CD4-positive, alpha-beta T cell treated with Interleukin-1 beta for 1 hour (primary cell): ENCODE results near the gene GHRHR.

ENCODE experiments used
- DNase-seq, 2 donors: peaks; one replicate each; pipeline ENCODE4 v3.0.0-alpha.2; 2020 to 2022

The GHRHR gene

DNA sequence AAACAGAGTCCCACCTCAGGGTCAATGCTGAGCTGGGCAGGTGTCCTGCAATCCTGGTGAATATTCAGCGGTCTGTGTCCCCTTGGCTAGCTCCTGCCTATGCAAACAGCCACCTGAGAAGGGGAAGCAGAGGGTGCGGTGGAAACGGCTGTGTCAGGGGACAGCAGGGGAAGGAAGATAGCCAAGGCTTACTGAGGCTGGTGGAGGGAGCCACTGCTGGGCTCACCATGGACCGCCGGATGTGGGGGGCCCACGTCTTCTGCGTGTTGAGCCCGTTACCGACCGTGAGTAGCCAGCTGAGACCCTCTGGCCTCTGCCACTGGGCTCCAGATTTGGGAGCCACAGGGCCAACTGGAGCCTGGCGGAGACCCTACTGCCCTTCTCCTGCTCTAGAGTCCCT lies at the start of gene GHRHR:
Gene GHRHR (plus strand): TSS at position 112 of the 400 bp plus-strand sequence. CDS start 116 bp downstream, at position 228.
- no peak for DNase-seq

DNA sequence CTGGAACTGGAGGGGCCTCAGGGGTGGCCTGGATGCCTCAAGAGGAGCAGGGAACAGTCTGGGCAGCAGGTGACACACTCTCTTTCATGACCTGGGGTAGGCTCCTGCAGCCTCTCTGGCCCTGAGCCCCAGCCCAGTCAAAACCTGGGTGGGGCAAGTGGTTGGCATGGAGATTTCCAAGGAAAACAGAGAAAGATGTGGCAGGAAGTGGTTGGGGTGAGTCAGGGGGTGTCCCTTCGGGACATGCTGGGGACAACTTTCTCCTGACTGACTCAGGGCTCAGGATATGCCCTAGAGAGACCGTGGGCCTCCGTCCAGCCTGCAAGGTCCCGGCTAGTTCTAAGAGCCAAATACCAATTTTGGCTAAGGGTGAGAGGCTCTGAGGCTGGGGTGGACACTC lies 49.2 kb upstream of the GHRHR start:
- DNase-seq, result no peak

DNA sequence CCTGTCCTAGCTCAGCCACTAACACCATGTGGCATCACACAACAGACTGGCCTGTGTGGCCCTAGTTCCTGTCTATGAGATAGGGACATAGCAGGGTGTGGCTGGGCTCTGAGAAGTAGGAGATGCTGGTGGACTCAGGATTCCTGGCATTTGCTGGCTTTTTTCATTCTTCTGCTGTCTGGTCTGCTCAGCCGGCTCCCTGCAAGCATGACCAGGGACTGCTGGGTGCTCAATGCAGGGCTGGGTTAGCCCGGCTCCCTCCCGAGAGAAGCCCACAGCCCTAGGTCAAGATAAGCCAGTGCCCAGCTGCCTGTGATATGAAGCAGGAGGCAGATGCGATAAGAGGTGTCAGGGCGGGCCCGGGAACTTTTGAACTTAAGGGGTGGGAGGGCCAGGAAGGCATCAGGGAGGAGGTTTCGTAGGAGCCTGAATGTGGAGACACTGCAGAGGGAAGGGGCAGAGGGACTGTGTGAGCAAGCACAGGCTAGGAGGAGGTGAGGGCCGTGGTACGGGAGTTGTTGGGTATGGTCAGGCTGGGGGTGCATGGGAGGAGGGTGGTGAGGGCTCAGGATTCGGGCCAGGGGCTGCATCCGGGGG lies 48.6 kb upstream of the GHRHR start:
- DNase-seq, result no peak

DNA sequence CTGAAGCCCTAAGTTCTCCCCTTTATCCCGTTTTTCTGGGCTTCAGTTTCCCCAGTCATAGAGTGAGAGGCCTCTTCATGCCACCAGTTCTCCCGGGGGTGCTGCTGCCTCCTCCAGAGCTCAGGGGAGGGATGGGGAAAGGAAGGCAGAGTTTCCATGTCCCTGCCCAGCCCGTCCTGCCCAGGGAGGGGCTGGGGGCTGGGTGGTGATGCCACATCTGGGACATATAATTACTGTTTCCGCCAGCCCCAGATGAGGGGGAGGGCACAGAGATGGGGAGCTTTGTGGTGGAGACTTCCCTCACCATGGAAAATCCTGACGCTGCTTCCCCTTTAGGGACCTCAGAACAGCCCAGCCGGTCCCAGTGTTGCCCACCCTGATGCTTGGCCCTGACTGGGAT lies 48.0 kb upstream of the GHRHR start:
- DNase-seq, result no peak

DNA sequence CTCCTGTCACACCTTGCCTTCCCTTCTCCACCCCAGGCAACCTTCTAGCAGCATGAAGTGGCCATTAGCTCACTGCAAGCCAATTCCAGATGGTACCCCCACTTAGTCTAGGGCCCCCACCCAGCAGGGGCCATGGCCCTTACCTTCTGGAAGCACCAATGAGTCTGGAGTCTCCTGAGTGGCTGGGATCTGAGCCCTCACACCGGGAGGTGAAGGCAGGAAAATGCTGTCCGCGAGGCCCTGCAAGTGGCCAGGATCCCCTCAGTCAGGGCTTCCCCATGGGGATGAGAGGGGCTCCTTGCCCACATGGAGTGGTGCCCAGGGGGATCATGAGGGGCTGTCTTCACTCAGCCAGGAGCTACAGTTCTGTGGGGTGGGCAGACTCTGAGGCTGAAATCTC lies 47.5 kb upstream of the GHRHR start:
- DNase-seq, result no peak

DNA sequence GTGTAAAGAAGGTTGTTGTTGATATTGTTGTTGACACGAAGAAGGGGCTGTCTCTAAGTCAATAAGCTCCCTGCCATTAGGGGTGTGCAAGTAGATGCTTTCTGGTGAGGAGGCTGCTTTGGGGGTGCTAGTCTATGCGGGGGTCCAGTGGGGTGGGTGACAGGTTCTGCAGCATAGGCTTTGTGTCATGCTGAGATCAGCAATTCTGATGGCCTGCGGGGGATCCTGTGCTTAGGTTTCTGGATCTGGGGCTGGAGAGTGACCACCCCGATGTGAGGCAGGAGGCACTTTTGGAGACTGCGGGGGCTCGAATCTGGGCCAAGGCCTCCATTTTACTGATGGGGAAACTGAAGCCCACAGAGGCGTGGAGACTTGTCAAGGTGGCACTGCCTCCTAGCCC lies 47.0 kb upstream of the GHRHR start:
- no peak for DNase-seq

DNA sequence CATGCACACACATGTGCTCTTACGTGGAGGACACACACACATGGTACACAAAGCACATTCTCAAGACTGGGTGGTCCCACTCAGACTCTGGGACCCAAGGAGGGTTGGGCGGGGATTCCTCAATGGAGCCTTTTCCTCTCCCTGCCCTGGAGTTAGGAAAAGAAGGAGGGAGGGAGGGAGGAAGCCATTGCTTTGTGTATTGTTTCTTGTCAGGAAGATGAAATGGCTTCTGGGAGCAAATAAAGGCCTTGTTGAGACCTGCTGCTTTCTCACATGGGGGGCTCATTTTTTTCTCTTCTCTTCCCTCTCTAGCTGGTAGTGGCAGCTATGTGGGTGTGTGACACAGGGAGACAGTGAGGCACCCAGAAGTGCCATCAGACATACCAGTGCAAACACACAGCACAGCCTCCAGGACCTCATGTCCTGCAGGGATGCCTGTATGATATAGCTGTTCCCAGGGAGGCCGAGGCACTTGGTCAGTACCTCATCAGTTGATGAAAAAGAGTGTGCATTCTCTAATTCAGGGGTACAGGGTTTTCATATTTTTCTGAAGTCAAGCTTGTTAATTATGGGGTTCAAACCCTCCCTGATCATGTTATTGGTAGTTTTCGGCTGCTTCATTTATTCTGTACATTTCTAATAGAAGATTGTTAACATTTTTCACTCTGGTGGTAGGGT lies 46.4 kb upstream of the GHRHR start:
- DNase-seq, result no peak

DNA sequence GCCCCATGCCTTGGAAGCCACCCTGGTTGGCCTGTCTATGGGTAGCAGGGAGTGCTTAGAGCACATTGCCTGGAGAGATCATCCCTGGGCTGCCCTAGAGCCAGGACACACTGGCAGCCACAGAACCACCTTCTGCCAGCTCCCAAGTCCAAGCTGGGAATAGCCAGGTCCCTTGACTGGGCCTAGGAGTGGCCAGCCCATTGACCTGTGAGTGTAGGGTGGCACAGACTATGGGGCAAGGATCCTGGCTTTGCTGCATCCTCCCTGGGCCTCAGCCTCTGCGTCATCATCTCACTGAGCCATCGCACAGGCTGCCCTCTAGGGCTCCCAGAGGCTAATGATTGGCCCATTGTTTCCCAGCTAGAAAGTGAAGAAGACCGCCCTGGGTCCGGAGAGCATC lies 45.1 kb upstream of the GHRHR start:
- DNase-seq, result no peak

DNA sequence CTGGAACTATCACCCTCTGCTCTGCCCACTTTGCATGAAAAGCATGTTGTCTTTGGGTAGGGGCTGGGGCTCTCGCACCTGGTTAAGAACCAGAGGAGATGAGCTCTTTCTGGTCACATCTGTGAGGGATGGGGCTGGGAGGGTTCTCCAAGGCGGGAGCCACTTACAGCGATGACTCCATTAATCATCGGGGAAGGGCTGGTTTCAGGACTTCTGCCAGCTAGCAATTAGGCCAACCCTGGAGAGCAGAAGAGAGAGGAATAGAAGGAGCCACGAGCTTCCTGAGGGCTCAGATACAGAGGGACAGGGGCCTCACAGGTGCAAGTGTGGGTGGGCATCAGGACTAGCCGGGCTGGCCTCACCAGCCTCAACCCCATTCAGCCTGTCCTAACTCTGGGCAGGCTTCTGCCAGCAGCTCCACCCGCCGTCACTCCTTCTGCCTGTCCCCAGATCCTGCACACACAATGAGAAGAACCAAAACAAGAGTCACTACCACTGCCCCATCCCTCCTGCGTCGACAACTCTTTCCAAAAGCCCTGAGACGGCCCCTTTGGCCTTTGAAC lies 43.7 kb upstream of the GHRHR start:
- no peak for DNase-seq

DNA sequence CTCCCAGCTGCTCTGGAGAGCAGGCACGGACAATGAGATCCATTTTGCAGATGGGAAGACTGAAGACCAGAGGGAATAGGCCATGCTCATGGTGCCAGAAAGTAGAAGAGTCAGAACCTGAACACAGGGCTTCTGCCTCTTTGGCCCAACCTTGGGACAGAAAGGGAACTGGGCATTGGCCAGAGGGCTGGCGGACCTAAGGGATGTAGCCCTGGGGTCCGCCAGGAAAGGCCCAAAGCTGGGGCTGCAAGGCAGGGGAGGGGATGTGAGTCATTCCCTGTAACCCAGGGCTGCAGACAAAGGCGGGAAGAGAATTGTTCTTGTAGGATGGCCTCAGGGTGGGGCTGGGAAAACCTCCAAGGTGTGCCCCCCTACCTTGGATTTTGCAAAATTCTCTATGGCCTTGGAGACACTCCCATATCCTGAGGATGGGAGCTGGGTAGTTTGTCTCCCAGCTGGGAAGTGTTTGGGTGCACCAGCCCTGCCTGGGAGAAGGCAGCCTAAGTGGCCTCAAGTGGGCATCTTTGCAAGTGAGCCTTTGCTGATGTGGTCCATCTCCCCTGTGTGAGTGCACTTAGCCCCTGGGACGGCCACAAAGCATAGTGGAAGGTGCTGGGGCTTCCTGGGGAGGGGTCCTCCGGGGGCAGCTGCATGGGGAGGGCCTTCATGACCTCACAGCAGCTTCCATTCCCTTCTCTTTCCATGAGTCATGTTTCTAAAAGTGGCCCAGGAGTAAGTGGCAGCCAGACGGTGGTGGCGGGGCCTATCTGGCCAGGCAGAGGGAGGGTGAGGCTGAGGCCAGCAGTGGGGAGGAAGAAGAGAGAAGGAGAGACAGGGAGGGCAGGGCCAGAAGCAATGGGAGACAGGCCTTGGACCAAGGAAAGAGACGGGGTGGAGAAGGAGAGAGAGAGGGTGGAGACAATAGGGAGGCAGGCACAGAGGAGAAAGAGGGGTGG lies 42.9 kb upstream of the GHRHR start:
- no peak for DNase-seq

DNA sequence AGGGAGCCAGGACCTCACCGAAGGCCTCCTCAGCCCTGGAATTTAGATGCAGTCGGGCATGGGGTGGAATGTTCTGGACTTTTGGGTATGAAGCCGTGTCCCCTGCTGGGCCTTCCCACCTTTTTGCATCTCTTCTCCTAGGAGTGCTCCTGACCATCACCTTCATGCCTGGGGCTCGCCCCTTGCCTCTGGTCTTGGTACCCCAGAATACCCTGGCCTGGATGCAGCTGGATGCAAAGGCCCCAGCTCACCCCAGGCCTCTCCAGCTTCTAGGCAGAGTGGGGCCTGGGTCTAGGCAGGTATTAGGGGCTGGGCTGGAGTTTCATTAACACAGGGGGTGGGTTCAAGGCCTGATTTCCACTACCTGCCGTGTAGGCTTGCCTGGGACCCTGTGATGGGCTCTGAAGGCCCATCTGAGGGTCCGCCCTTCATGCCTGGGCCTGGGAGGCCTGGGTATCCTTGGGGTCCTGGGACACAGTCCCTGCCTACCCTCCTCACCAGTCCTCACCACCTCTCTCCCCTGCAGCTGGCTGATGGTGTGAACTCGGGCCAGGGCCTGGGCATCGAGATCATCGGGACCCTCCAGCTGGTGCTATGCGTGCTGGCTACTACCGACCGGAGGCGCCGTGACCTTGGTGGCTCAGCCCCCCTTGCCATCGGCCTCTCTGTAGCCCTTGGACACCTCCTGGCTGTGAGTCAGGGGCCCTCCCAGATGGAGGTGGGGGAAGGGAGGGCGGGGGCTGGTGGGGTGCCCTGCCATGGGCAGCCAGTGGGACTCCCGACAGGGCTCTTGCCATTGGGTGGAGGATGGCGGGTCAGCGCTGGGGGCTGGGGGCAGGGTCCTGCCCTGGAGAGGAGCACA lies 42.0 kb upstream of the GHRHR start:
- no peak for DNase-seq

DNA sequence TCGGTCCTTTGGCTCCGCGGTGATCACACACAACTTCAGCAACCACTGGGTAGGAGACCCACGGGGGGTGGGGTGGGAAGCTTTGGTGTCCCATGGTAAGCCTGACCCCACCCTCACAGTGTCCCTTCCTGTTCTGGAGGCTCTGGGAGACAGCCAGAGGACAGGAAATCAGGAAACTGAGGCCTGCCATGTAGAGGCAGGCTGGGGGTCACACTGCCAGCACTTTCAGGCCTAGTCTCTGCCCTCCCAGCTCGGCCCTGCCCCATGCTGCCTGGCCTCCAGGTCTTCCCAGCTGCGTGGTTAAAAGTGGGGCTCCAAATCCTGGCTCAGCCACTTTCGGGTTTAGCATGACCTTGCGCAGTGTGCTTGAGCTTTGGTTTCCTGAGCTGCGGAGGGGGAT lies 41.2 kb upstream of the GHRHR start:
- no peak for DNase-seq

DNA sequence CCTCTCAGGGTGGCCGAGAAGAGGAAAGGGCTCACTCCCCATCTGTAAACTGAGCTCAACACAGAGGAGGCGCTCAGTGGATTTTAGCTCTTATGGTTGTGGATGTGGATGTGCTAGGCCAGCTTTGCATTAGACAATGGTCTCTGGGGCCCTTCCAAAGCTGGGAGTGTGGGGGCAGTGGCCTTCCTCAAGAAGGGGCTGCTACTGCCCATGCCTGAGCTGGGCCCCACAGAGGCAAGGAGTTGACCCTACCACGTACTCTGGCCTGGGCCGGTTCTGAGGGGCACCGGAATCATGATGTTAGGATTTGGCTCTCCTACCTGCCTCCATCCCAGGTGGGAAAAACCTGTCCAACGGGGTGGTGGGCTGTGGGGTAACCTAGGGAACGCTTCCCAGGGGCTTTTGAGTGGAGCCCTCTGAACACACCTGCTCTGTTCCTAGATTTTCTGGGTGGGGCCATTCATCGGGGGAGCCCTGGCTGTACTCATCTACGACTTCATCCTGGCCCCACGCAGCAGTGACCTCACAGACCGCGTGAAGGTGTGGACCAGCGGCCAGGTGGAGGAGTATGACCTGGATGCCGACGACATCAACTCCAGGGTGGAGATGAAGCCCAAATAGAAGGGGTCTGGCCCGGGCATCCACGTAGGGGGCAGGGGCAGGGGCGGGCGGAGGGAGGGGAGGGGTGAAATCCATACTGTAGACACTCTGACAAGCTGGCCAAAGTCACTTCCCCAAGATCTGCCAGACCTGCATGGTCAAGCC lies 40.6 kb upstream of the GHRHR start:
- DNase-seq, result no peak

DNA sequence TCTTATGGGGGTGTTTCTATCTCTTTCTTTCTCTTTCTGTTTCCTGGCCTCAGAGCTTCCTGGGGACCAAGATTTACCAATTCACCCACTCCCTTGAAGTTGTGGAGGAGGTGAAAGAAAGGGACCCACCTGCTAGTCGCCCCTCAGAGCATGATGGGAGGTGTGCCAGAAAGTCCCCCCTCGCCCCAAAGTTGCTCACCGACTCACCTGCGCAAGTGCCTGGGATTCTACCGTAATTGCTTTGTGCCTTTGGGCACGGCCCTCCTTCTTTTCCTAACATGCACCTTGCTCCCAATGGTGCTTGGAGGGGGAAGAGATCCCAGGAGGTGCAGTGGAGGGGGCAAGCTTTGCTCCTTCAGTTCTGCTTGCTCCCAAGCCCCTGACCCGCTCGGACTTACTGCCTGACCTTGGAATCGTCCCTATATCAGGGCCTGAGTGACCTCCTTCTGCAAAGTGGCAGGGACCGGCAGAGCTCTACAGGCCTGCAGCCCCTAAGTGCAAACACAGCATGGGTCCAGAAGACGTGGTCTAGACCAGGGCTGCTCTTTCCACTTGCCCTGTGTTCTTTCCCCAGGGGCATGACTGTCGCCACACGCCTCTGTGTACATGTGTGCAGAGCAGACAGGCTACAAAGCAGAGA lies 39.9 kb upstream of the GHRHR start:
- DNase-seq, result no peak

DNA sequence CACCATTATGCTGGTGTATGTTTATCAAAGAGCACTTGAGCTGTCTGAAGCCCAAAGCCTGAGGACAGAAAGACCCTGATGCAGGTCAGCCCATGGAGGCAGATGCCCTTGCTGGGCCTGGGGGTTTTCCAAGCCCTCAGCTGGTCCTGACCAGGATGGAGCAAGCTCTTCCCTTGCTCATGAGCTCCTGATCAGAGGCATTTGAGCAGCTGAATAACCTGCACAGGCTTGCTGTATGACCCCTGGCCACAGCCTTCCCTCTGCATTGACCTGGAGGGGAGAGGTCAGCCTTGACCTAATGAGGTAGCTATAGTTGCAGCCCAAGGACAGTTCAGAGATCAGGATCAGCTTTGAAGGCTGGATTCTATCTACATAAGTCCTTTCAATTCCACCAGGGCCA lies 39.1 kb upstream of the GHRHR start:
- DNase-seq, result no peak

DNA sequence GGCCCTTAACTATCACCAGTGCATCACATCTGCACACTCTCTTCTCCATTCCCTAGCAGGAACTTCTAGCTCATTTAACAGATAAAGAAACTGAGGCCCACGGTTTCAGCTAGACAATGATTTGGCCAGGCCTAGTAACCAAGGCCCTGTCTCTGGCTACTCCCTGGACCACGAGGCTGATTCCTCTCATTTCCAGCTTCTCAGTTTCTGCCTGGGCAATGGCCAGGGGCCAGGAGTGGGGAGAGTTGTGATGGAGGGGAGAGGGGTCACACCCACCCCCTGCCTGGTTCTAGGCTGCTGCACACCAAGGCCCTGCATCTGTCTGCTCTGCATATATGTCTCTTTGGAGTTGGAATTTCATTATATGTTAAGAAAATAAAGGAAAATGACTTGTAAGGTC lies 38.6 kb upstream of the GHRHR start:
- no peak for DNase-seq

DNA sequence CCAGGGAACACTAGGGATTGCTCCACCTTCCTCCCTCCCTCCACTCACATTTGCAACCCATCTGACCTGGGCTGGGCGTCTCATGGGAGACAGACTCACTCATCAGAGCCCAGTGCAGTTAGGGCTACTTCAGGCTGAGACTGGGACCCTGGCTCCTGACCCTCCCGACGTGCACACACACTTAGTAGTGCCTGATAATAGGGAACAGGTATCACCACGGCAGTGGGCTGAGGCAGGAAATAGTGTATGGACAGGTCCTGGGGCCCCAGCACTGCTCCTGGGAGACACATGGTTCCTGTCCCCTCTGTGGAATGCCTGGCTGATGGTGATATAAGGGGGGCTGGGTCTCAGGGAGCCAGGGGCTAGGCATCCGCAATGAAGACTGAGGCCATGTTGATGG lies 37.8 kb upstream of the GHRHR start:
- DNase-seq, result no peak

DNA sequence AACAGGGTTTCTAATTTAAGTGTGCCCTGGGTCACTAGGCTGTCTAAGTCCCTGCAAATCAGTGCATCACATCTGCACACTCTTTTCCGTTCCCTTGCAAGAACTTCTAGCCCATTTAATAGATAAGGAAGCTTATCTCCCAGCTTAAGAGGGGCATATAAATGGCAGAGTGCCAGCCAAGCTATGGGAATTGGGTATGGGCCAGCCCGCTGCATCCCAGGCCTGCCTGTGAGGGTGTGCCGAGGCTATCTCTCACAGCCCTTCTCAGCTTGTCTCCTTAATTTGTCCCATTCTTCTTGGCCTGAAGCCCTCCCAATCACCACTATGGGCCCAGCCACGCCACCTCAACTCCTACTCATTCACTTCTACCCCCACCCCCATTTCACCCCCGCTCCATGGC lies 37.4 kb upstream of the GHRHR start:
- no peak for DNase-seq

DNA sequence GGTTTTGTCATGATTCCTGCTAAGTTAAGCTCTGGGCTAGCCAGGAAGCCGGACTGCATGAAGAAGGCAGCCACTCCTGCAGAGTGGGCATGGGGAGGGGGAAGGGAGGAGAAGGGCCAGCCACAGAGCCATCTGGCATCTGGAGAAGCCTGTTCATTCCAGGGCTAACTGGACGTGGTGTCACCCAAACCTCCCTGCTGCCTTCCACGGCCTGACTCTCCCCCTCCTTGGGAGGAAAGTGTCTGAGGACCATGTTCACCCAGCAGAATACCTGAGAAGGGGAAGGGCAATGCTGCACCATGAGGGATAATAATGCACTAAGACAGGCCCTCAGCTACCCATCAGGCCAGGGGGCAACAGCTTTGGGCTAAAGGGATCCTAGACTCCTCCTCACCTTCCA lies 36.7 kb upstream of the GHRHR start:
- no peak for DNase-seq

DNA sequence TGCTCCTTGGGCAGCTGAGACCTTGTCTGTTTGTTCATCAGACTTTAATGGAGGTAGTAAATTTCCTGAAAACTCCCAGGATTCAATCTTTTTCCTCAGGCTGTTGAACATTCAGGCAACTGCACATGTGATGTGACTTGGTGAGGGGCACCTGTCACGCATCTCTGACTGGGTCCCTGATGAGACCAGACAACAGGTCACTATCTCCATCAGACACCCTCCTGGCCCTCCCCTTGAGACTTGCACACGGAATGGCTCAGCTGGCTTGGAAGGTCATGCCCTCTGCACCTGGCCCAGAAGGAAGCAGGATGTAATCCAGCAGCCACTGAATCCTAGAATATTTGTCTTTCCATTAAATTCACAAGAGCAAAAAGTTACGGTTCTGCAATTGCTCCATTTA lies 36.2 kb upstream of the GHRHR start:
- DNase-seq, result no peak

DNA sequence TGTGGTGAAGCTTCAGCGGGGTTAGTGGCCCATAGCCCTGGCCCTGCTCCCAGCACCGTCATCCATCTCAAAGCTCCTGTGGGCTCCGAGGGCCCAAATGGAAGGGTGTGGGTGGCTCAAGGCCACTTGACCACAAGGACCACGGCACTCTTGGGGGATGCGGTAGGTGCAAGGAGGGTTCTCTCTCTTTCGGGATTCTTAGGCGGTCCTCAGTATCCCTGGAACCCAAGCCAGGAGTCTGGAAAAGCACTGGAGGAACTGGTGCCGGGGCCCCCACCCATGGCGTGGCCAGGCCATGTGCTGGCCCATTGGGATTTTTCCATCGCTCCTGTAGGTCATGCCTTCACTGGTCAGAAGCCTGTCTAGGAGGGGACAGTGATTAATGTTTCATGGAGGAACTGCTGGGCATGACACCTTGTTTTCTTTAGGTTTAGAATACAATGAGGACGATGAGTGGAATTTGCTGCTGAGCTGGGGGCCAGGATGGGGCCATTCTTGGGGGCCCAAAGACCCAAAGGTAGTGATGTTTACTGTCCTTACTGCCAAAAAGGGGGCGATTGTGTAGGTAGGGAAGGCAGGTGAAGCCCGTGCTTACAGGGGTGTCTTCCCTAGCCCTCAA lies 35.4 kb upstream of the GHRHR start:
- no peak for DNase-seq
